Suprapubic skin (tissue), 4 donors: ENCODE data around the gene IFNG-AS1. TPM values are rescaled to one million over a fixed set of nuclear protein-coding genes. Genes with fewer than 3 reads are reported as not detected.

Experiments used
- DNase-seq, 2 donors: peaks; one replicate each; pipeline ENCODE4 v3.0.0-alpha.2; 2019; ENCODE audit warnings: low spot score in 2 of 2
- H3K27ac ChIP-seq: fragments of 200-600 bp; sonication (generic); one replicate; pipeline ENCODE4 v1.5.1; 2019
- H3K27me3 ChIP-seq: fragments of 200-600 bp; sonication (generic); one replicate; pipeline ENCODE4 v1.5.1; 2019
- H3K36me3 ChIP-seq: fragments of 200-600 bp; sonication (generic); one replicate; pipeline ENCODE4 v1.5.1; 2019
- H3K4me1 ChIP-seq: fragments of 200-600 bp; sonication (generic); one replicate; pipeline ENCODE4 v1.5.1; 2019
- H3K4me3 ChIP-seq: fragments of 200-600 bp; sonication (generic); one replicate; pipeline ENCODE4 v1.5.1; 2019; ENCODE audit warnings: mild to moderate bottlenecking
- H3K9me3 ChIP-seq: fragments of 200-600 bp; sonication (generic); one replicate; pipeline ENCODE4 v1.5.1; 2019
- CTCF ChIP-seq, 2 donors: fragments of 200-600 bp in 1 of 2; fragments of 450-650 bp in 1 of 2; sonication (generic) in 1 of 2; IDR thresholded peaks; one replicate each; pipeline ENCODE4 v1.5.1; 2016 to 2019; ENCODE audit warnings: antibody characterized with exemption in 2 of 2, mild to moderate bottlenecking in 1 of 2, moderate library complexity in 1 of 2
- EP300 ChIP-seq: sonication (generic); formaldehyde crosslinking; IDR thresholded peaks from one replicate; pipeline ENCODE4 v1.6.1; 2017; ENCODE audit warnings: antibody characterized with exemption
- POLR2A ChIP-seq, 2 donors: fragments of 450-650 bp; IDR thresholded peaks; one replicate each; pipeline ENCODE4 v1.6.1; 2017; ENCODE audit warnings: antibody characterized with exemption in 2 of 2, mild to moderate bottlenecking in 2 of 2, moderate library complexity in 2 of 2
- POLR2AphosphoS5 ChIP-seq, 3 donors: sonication (generic); formaldehyde crosslinking; IDR thresholded peaks; one replicate each; pipeline ENCODE4 v1.6.1; 2017; ENCODE audit warnings: antibody characterized with exemption in 3 of 3
- WGBS: methylation state at CpG from one replicate; pipeline ENCODE4 v1.1.5; 2018; 5-methylcytosine and 5-hydroxymethylcytosine counted together
- total RNA-seq, 4 donors: library from RNA; depleted of rRNA; stranded (reverse); fragments of >200 nt; gene quantifications; one replicate each; pipeline ENCODE4 v1.1.0, GENCODE V29; 2016

The IFNG-AS1 gene
- total RNA-seq, 4 donors from 2014 or later, result not detected

GRCh38 chr12:67981287-67982162 lies 7.7 kb upstream of the IFNG-AS1 start:
- no peaks in the 10 kb centered on the region for H3K4me1 ChIP-seq
- H3K4me3 ChIP-seq, result no peak overlapping the region
- H3K36me3 ChIP-seq, result no peaks in the 10 kb centered on the region
- no peak overlapping the region for H3K27ac ChIP-seq
- 57% methylated on average over 4 of the region's 4 CpGs for WGBS
- TF ChIP-seq EP300 (no peak), POLR2A (IDR thresholded peaks at IDR 0.05) (no peak)
- no peaks in the 10 kb centered on the region for H3K9me3 ChIP-seq
- no peaks in the 10 kb centered on the region for H3K27me3 ChIP-seq
- DNase-seq, result no peak

- no peak overlapping the region for H3K27ac ChIP-seq
- DNase-seq, result no peak
- H3K9me3 ChIP-seq, result no peaks in the 10 kb centered on the region
- no peak for TF ChIP-seq CTCF (IDR thresholded peaks at IDR 0.05)
- TF ChIP-seq POLR2AphosphoS5 (IDR thresholded peaks at IDR 0.05), result no peak
- TF ChIP-seq POLR2A (IDR thresholded peaks at IDR 0.05), result no peak
- no peaks in the 10 kb centered on the region for H3K27me3 ChIP-seq
- H3K4me3 ChIP-seq, result no peak overlapping the region
- H3K36me3 ChIP-seq, result no peaks in the 10 kb centered on the region
- H3K4me1 ChIP-seq, result no peaks in the 10 kb centered on the region
- WGBS, result 54% methylated on average over 6 of the region's 6 CpGs
These were observed 7.1 kb upstream of the IFNG-AS1 start for GRCh38 chr12:67982164-67982563.

- Histone ChIP-seq H3K36me3 (no peaks in the 10 kb centered on the region), H3K27me3 (no peaks in the 10 kb centered on the region), H3K4me1 (no peaks in the 10 kb centered on the region), H3K27ac (no peak overlapping the region), H3K4me3 (no peak overlapping the region), H3K9me3 (no peaks in the 10 kb centered on the region)
- DNase-seq, result no peak
- no peak for TF ChIP-seq POLR2A (IDR thresholded peaks at IDR 0.05)
- no peak for TF ChIP-seq CTCF (IDR thresholded peaks at IDR 0.05)
- TF ChIP-seq EP300, result no peak
- TF ChIP-seq POLR2AphosphoS5 (IDR thresholded peaks at IDR 0.05), result no peak
These were observed 2.6 kb upstream of the IFNG-AS1 start for GRCh38 chr12:67986632-67987031.

- WGBS, result 77% methylated on average over 1 of the region's 1 CpG
- Histone ChIP-seq H3K4me3 (no peak overlapping the region), H3K27me3 (no peaks in the 10 kb centered on the region), H3K27ac (no peak overlapping the region), H3K36me3 (no peaks in the 10 kb centered on the region), H3K9me3 (no peaks in the 10 kb centered on the region), H3K4me1 (no peaks in the 10 kb centered on the region)
- TF ChIP-seq CTCF (IDR thresholded peaks at IDR 0.05) (no peak), POLR2A (IDR thresholded peaks at IDR 0.05) (no peak), EP300 (no peak)
- no peak for DNase-seq
These were observed 636 bp upstream of the IFNG-AS1 start for GRCh38 chr12:67988601-67989021.

- H3K9me3 ChIP-seq, result no peaks in the 10 kb centered on the region
- WGBS, result 78% methylated on average over 4 of the region's 4 CpGs
- H3K4me1 ChIP-seq, result no peaks in the 10 kb centered on the region
- no peak overlapping the region for H3K4me3 ChIP-seq
- TF ChIP-seq POLR2A (IDR thresholded peaks at IDR 0.05) (no peak), CTCF (IDR thresholded peaks at IDR 0.05) (no peak), POLR2AphosphoS5 (IDR thresholded peaks at IDR 0.05) (no peak), EP300 (no peak)
- H3K27ac ChIP-seq, result no peak overlapping the region
- no peak for DNase-seq
- no peaks in the 10 kb centered on the region for H3K27me3 ChIP-seq
- no peaks in the 10 kb centered on the region for H3K36me3 ChIP-seq
These were observed 1.9 kb downstream of the IFNG-AS1 start for GRCh38 chr12:67991158-67991557.
